GM12891 (cell line): Measurements from ENCODE around the gene KIDINS220.

Experiments
- POLR2A ChIP-seq: IDR thresholded peaks from 2 replicates; pipeline ENCODE4 v1.6.1; 2011; ENCODE audit warnings: low read depth, low read length, control low read depth
- TAF1 ChIP-seq: IDR thresholded peaks from 2 replicates; pipeline ENCODE4 v1.6.1; 2011; ENCODE audit warnings: low read depth, low read length, control low read depth

DNA sequence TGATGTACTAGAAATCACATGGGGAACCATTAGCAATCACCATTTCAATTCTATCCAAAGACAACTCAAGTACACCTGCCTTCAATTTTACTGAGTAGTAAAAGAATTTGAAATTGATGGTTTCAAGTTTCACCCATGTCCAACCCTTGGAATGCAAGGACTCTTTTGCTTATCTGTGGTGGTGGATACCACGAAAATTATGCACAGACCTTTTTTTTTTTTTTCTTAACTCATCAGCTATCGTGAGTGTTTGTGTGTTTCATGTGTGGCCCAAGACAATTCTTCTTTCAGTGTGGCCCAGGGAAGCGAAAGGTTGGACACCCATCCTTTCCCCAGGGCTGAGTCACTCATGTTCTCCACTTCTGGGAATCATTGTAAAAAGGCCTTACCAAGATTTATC lies 132.5 kb downstream of the KIDINS220 start:
- TF ChIP-seq TAF1 (no peak), POLR2A (no peak)
